K562 (cell line): ENCODE data around the gene CGNL1. TPM values are rescaled to one million over a fixed set of nuclear protein-coding genes. Genes with fewer than 3 reads are reported as not detected.

Experiments
- ATAC-seq: fragments of 200-7000 bp; cut with Tn5 transposase; 3 replicates; pipeline ENCODE4 v1.9.1; 2020; ENCODE audit warnings: moderate library complexity
- BruUV-seq: library from RNA; stranded (reverse); fragments of 400-500 nt; replicated peaks from 2 replicates; lab custom pipeline; 2021; lab: Mats Ljungman, UMichigan
- CTCF ChIA-PET: fragments of 300-600 bp; formaldehyde crosslinking; extraction: SDS; loops from one replicate; lab custom pipeline; 2021; ENCODE audit warnings: low intra/inter-chr PET ratio; lab: Yijun Ruan, JAX
- POLR2A ChIA-PET: fragments of 300-600, 350-650 bp; sonication (Branson Sonifier 250); formaldehyde crosslinking; extraction: SDS; loops from one replicate; lab custom pipeline; 2021; ENCODE audit warnings: antibody characterized with exemption, inconsistent platforms; lab: Yijun Ruan, JAX
- DNase-seq, 4 experiments: peaks; one replicate each; pipeline versions ENCODE4 v3.0.0 to v3.0.0-alpha.2; 2011 to 2018; ENCODE audit warnings: low spot score in 3 of 4, mixed read lengths in 3 of 4; ENCODE audit errors: extremely low read depth in 1 of 4
- FAIRE-seq: peaks from 2 replicates; lab custom pipeline; 2011; peaks lifted over from hg19 to GRCh38; lab: Jason Lieb, UNC
- H2AFZ ChIP-seq: 2 replicates; pipeline ENCODE4 v1.6.0; 2011; ENCODE audit warnings: low read depth, low read length, control low read depth, inconsistent platforms
- H3K27ac ChIP-seq: fragments of 200-600 bp; 3 replicates; pipeline ENCODE4 v1.8.0; 2011; ENCODE audit warnings: low read depth, mild to moderate bottlenecking, control low read depth, inconsistent platforms, low read length, moderate library complexity, mixed read lengths; ENCODE audit errors: extremely low read depth
- H3K27me3 ChIP-seq, 2 experiments: fragments of 300-600 bp in 1 of 2; 2 replicates in 1 of 2; 3 replicates in 1 of 2; pipeline versions ENCODE4 v1.6.0 to v1.8.0; 2011; ENCODE audit warnings: inconsistent platforms in 2 of 2, low read length in 2 of 2, mild to moderate bottlenecking in 1 of 2, mixed read lengths in 1 of 2, moderate library complexity in 1 of 2; ENCODE audit not compliant: control insufficient read depth in 2 of 2, insufficient read depth in 2 of 2
- H3K36me3 ChIP-seq: fragments of 300-600 bp; 3 replicates; pipeline ENCODE4 v1.8.0; 2011; ENCODE audit warnings: mild to moderate bottlenecking, low read length, inconsistent platforms; ENCODE audit not compliant: control insufficient read depth, insufficient read depth
- H3K4me1 ChIP-seq, 2 experiments: fragments of 200-600 bp in 1 of 2; replicated peaks in 1 of 2; 2 replicates in 1 of 2; 3 replicates in 1 of 2; pipeline versions ENCODE4 v1.5.1 to v1.8.0; 2011; ENCODE audit warnings: inconsistent platforms in 2 of 2, low read length in 2 of 2, mild to moderate bottlenecking in 1 of 2, mixed read lengths in 1 of 2, moderate library complexity in 1 of 2; ENCODE audit not compliant: control insufficient read depth in 2 of 2, insufficient read depth in 2 of 2
- H3K4me2 ChIP-seq: 2 replicates; pipeline ENCODE4 v1.6.1; 2011; ENCODE audit warnings: low read length, control low read depth, inconsistent platforms, mixed read lengths; ENCODE audit not compliant: insufficient read depth
- H3K4me3 ChIP-seq: fragments of 200-600 bp; sonication (generic), shearing (Covaris generic); 2 replicates; pipeline ENCODE4 v1.5.1; 2016; ENCODE audit warnings: control low read depth, inconsistent platforms
- H3K79me2 ChIP-seq: fragments of 200-600 bp; 3 replicates; pipeline ENCODE4 v1.8.0; 2011; ENCODE audit warnings: low read length, inconsistent platforms; ENCODE audit not compliant: control insufficient read depth, insufficient read depth
- H3K9ac ChIP-seq, 2 experiments: 2 replicates each; pipeline versions ENCODE4 v1.6.0 to v1.6.1; 2011; ENCODE audit warnings: low read depth in 2 of 2, low read length in 2 of 2, control low read depth in 1 of 2, inconsistent platforms in 1 of 2, mild to moderate bottlenecking in 1 of 2, mixed read lengths in 1 of 2; ENCODE audit not compliant: insufficient read depth in 1 of 2
- H3K9me1 ChIP-seq: one replicate; pipeline ENCODE4 v1.6.0; 2011; ENCODE audit warnings: inconsistent platforms, mild to moderate bottlenecking, low read length, moderate library complexity; ENCODE audit not compliant: control insufficient read depth, insufficient read depth
- H3K9me3 ChIP-seq: replicated peaks from 2 replicates; pipeline ENCODE4 v1.5.1; 2011; ENCODE audit warnings: low read depth, low read length, inconsistent platforms; ENCODE audit not compliant: control insufficient read depth, insufficient read depth
- H4K20me1 ChIP-seq: replicated peaks from 2 replicates; pipeline ENCODE4 v1.6.1; 2011; ENCODE audit warnings: low read length, inconsistent platforms, mixed read lengths; ENCODE audit not compliant: control insufficient read depth, insufficient read depth
- CEBPB ChIP-seq: fragments of 450-650 bp; IDR thresholded peaks from 2 replicates; pipeline ENCODE4 v1.6.1; 2016; ENCODE audit warnings: missing genetic modification characterization, missing compliant biosample characterization
- KLF6 ChIP-seq: fragments of 250-450 bp; sonication (Bioruptor Pico); IDR thresholded peaks from 2 replicates; pipeline ENCODE4 v1.4.0; 2020; ENCODE audit warnings: mild to moderate bottlenecking, moderate library complexity, borderline replicate concordance
- RAD21 ChIP-seq, 2 experiments: fragments of 250-450 bp in 1 of 2; fragments of 450-650 bp in 1 of 2; sonication (Bioruptor Pico) in 1 of 2; formaldehyde crosslinking in 1 of 2; IDR thresholded peaks in 1 of 2; conservative IDR thresholded peaks in 1 of 2; 2 replicates each; pipeline versions ENCODE4 v1.4.0 to v1.8.0; 2020 to 2022; ENCODE audit warnings: mild to moderate bottlenecking in 2 of 2, moderate library complexity in 1 of 2
- WGBS: fragments of 100-300 bp; shearing (Covaris generic); methylation state at CpG from one replicate; pipeline ENCODE4 v1.1.6; 2016; ENCODE audit warnings: low coverage, mixed read lengths; ENCODE audit not compliant: insufficient coverage; ENCODE audit errors: missing lambda C conversion rate; 5-methylcytosine and 5-hydroxymethylcytosine counted together
- in situ Hi-C: fragments of 300-500 bp; cut with MboI; formaldehyde crosslinking; loops from 4 replicates; pipeline ENCODE4 v1.15.0; 2018; ENCODE audit warnings: inconsistent platforms, mixed read lengths
- intact Hi-C: fragments of 100-400 bp; cut with micrococcal nuclease; formaldehyde crosslinking; loops from 2 replicates; pipeline ENCODE4 v1.14.2; 2022
- polyA plus RNA-seq, 8 experiments: library from polyadenylated mRNA; depleted of rRNA in 4 of 8; stranded (reverse) in 5 of 8; unstranded in 3 of 8; fragments of >200 nt; fragmentation: Nextera tagmentation in 2 of 8; fragmentation: Illumina TruSeq in 1 of 8; extraction: Ambion mirVana in 2 of 8; extraction: Trizol in 1 of 8; gene quantifications; 2 replicates each; pipeline versions ENCODE4 v1.2.1 to v1.2.3, GENCODE V29; 2011 to 2014; ENCODE audit warnings: inconsistent platforms in 1 of 8, missing spikeins in 1 of 8
- total RNA-seq, 7 experiments: library from RNA; depleted of rRNA in 6 of 7; stranded (reverse); fragments of >200 nt in 6 of 7; fragmentation: Illumina TruSeq in 2 of 7; extraction: Trizol in 2 of 7; gene quantifications; 2 replicates each; pipeline versions ENCODE4 v1.2.1 to v1.2.3, GENCODE V29; 2011 to 2021; ENCODE audit warnings: low replicate concordance in 1 of 7
- TF ChIP-seq, protein P1 (sequence below), 2 experiments: fragments of 450-650 bp; formaldehyde crosslinking in 1 of 2; IDR thresholded peaks; 2 replicates each; pipeline versions ENCODE4 v1.4.0 to v1.6.1; 2014 to 2020; ENCODE audit warnings: mild to moderate bottlenecking in 2 of 2, borderline replicate concordance in 1 of 2, low read depth in 1 of 2
- TF ChIP-seq, protein P2 (sequence below), 3 experiments: IDR thresholded peaks in 2 of 3; conservative IDR thresholded peaks in 1 of 3; 2 replicates each; pipeline ENCODE4 v1.5.1; 2011 to 2012; ENCODE audit warnings: low read length in 3 of 3, mild to moderate bottlenecking in 3 of 3, control low read depth in 2 of 3, improper control_type of control experiment in 1 of 3, inconsistent platforms in 1 of 3, low read depth in 1 of 3, mixed read lengths in 1 of 3, moderate library complexity in 1 of 3; ENCODE audit not compliant: insufficient read depth in 2 of 3

CGNL1 gene
- total and polyA plus RNA-seq, 9 of the 15 experiments (the other 6 are each of a cell fraction or from before 2014, with no cell fraction given), result 0.01 to 0.07 TPM; not detected in 7

DNA sequence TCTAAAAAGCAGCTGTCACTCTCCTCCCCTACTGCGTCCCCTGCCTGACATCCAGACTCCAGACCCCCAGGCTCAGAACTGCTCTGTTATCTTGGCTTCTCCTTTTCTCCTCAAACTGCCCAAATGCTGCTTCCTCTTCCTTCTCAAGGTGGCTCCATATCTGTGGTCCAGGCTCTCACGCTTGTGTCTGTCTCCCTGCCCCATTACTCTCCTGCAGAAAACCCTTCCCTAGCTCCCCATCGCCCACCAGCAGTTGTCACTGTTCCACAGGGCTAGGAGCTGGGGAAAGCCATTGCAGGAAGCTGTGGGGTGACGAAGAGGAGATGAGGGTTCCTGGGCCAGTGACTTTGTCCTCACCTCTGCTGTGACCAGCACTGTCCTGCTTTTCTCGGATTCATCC is 30.7 kb upstream of the CGNL1 start:
- peak; percentile 48 for ATAC-seq
- POLR2A ChIA-PET, result interaction anchor here (0.6 to 1.1 kb wide), 3 partner anchors 9 to 718 kb away, joined by 3 to 4 read pairs (median 3); no protein-coding TSS in a partner anchor

More for the DNA sequence above, 30.7 kb upstream of the CGNL1 start:
- Histone ChIP-seq H4K20me1 (no peaks in the 10 kb centered on the region), H3K4me1 (no peaks in the 10 kb centered on the region), H3K9ac (no peak overlapping the region), H3K4me3 (no peak overlapping the region), H2AFZ (no peak overlapping the region), H3K36me3 (no peaks in the 10 kb centered on the region), H3K27me3 (peaks cover 0 to 3% of the 10 kb centered on the region in 2 experiments; a peak in 1 of 5 replicates), H3K79me2 (no peaks in the 10 kb centered on the region), H3K27ac (no peak overlapping the region), H3K9me3 (no peaks in the 10 kb centered on the region)
- CTCF ChIA-PET, result interaction anchor here (0.7 to 1.6 kb wide), 2 partner anchors 182 to 192 kb away, joined by 3 read pairs; no protein-coding TSS in a partner anchor
- 21% methylated on average over 5 of the region's 5 CpGs for WGBS
- BruUV-seq, result no TSS peak
- TF ChIP-seq RAD21 (CRISPR knock-in tag; conservative IDR thresholded peaks at IDR 0.05 in 1 of 2, IDR thresholded peaks at IDR 0.05 in 1 of 2) (peak in 1 of 2 experiments; percentile 49; a peak in 2 of 4 replicates), KLF6 (no peak), CEBPB (tag) (no peak)
- TF ChIP-seq, protein P1, sequence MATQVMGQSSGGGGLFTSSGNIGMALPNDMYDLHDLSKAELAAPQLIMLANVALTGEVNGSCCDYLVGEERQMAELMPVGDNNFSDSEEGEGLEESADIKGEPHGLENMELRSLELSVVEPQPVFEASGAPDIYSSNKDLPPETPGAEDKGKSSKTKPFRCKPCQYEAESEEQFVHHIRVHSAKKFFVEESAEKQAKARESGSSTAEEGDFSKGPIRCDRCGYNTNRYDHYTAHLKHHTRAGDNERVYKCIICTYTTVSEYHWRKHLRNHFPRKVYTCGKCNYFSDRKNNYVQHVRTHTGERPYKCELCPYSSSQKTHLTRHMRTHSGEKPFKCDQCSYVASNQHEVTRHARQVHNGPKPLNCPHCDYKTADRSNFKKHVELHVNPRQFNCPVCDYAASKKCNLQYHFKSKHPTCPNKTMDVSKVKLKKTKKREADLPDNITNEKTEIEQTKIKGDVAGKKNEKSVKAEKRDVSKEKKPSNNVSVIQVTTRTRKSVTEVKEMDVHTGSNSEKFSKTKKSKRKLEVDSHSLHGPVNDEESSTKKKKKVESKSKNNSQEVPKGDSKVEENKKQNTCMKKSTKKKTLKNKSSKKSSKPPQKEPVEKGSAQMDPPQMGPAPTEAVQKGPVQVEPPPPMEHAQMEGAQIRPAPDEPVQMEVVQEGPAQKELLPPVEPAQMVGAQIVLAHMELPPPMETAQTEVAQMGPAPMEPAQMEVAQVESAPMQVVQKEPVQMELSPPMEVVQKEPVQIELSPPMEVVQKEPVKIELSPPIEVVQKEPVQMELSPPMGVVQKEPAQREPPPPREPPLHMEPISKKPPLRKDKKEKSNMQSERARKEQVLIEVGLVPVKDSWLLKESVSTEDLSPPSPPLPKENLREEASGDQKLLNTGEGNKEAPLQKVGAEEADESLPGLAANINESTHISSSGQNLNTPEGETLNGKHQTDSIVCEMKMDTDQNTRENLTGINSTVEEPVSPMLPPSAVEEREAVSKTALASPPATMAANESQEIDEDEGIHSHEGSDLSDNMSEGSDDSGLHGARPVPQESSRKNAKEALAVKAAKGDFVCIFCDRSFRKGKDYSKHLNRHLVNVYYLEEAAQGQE (IDR thresholded peaks at IDR 0.05; ENCODE audit: borderline replicate concordance), result peak; percentile 13; the same call in 1 of the 2 replicates
- TF ChIP-seq, protein P1 (CRISPR knock-in tag; IDR thresholded peaks at IDR 0.05; ENCODE audit: low read depth), result no peak
- TF ChIP-seq, protein P2, sequence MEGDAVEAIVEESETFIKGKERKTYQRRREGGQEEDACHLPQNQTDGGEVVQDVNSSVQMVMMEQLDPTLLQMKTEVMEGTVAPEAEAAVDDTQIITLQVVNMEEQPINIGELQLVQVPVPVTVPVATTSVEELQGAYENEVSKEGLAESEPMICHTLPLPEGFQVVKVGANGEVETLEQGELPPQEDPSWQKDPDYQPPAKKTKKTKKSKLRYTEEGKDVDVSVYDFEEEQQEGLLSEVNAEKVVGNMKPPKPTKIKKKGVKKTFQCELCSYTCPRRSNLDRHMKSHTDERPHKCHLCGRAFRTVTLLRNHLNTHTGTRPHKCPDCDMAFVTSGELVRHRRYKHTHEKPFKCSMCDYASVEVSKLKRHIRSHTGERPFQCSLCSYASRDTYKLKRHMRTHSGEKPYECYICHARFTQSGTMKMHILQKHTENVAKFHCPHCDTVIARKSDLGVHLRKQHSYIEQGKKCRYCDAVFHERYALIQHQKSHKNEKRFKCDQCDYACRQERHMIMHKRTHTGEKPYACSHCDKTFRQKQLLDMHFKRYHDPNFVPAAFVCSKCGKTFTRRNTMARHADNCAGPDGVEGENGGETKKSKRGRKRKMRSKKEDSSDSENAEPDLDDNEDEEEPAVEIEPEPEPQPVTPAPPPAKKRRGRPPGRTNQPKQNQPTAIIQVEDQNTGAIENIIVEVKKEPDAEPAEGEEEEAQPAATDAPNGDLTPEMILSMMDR (IDR thresholded peaks at IDR 0.05 in 2 of 3, conservative IDR thresholded peaks at IDR 0.05 in 1 of 3; ENCODE audit: insufficient read depth in 2 of 3, low read depth in 1 of 3, low read length in 3 of 3), result peak in 2 of 3 experiments; percentile 34 to 47; a peak in 4 of 6 replicates
- TF ChIP-seq, all 486 proteins: peak for 3
- in situ Hi-C loops (no loop called here), intact Hi-C loops (loop anchor here (10.0 kb wide), 1 partner anchor 89 kb away; no protein-coding TSS in a partner anchor)
- no peak for DNase-seq
- Histone ChIP-seq H3K9me1 (no peaks in the 10 kb centered on the region), H3K4me2 (no peak overlapping the region)
- no peak for FAIRE-seq
